ENCODE results near the gene CCSAP. TPM values are rescaled to one million over a fixed set of nuclear protein-coding genes. Genes with fewer than 3 reads are reported as not detected.
A peak's percentile ranks its signal among the peaks of the same experiment; 100 is the strongest.

Gene CCSAP
- total RNA-seq, 1 donor from 2014 or later: 6.4 TPM

- H3K36me3 Mint-ChIP-seq (ENCODE audit: low read depth): peaks cover 7% of the 10 kb centered on the region
- H3K4me1 Mint-ChIP-seq: peaks cover 38% of the 10 kb centered on the region
- peak overlapping the region; percentile 60 for H3K4me3 Mint-ChIP-seq
- DNase-seq (no peak), ATAC-seq (ENCODE audit: low read depth) (no peak)
- POLR2A ChIA-PET: interaction anchor here (1.2 kb wide), 1 partner anchor 140 kb away, joined by 5 read pairs; no protein-coding TSS in a partner anchor
- H3K27me3 Mint-ChIP-seq: peaks cover 2% of the 10 kb centered on the region
- H3K9me3 Mint-ChIP-seq: no peaks in the 10 kb centered on the region
- no peak overlapping the region for H3K27ac Mint-ChIP-seq
- intact Hi-C loops (cut with micrococcal nuclease): loop anchor here (2.0 kb wide), 1 partner anchor 15 kb away; no protein-coding TSS in a partner anchor
- CTCF ChIA-PET: no interaction called here
- TF ChIP-seq, protein P1, sequence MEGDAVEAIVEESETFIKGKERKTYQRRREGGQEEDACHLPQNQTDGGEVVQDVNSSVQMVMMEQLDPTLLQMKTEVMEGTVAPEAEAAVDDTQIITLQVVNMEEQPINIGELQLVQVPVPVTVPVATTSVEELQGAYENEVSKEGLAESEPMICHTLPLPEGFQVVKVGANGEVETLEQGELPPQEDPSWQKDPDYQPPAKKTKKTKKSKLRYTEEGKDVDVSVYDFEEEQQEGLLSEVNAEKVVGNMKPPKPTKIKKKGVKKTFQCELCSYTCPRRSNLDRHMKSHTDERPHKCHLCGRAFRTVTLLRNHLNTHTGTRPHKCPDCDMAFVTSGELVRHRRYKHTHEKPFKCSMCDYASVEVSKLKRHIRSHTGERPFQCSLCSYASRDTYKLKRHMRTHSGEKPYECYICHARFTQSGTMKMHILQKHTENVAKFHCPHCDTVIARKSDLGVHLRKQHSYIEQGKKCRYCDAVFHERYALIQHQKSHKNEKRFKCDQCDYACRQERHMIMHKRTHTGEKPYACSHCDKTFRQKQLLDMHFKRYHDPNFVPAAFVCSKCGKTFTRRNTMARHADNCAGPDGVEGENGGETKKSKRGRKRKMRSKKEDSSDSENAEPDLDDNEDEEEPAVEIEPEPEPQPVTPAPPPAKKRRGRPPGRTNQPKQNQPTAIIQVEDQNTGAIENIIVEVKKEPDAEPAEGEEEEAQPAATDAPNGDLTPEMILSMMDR (IDR thresholded peaks at IDR 0.05): no peak
These were observed 3.3 kb downstream of the CCSAP start for GRCh38 chr1:229339520-229339919.

- Mint-ChIP-seq H3K36me3 (ENCODE audit: low read depth) (peaks cover 7% of the 10 kb centered on the region), H3K9me3 (no peaks in the 10 kb centered on the region), H3K27me3 (no peaks in the 10 kb centered on the region), H3K27ac (no peak overlapping the region), H3K4me1 (peaks cover 38% of the 10 kb centered on the region), H3K4me3 (no peak overlapping the region)
- intact Hi-C loops (cut with micrococcal nuclease): loop anchor here (2.0 kb wide), 1 partner anchor 14 kb away; no protein-coding TSS in a partner anchor
- DNase-seq: no peak
- TF ChIP-seq, protein P1 (IDR thresholded peaks at IDR 0.05): no peak
- ATAC-seq (ENCODE audit: low read depth): no peak
- ChIA-PET CTCF (no interaction called here), POLR2A (interaction anchor here (0.7 to 1.2 kb wide), 2 partner anchors 141 to 988 kb away, joined by 4 to 5 read pairs; no protein-coding TSS in a partner anchor)
These were observed 3.8 kb downstream of the CCSAP start for GRCh38 chr1:229339086-229339485.

GRCh38 chr1:229336345-229336744 lies 6.5 kb downstream of the CCSAP start:
- CTCF ChIA-PET: no interaction called here
- H3K9me3 Mint-ChIP-seq: no peaks in the 10 kb centered on the region
- no peak overlapping the region for H3K27ac Mint-ChIP-seq
- DNase-seq (no peak), ATAC-seq (ENCODE audit: low read depth) (no peak)
- H3K27me3 Mint-ChIP-seq: no peaks in the 10 kb centered on the region
- H3K4me3 Mint-ChIP-seq: no peak overlapping the region
- H3K4me1 Mint-ChIP-seq: peaks cover 29% of the 10 kb centered on the region
- peaks cover 4% of the 10 kb centered on the region for H3K36me3 Mint-ChIP-seq (ENCODE audit: low read depth)
- intact Hi-C loops (cut with micrococcal nuclease): no loop called here
- POLR2A ChIA-PET: no interaction called here
- TF ChIP-seq, protein P1 (IDR thresholded peaks at IDR 0.05): no peak

GRCh38 chr1:229334716-229335115 lies 8.1 kb downstream of the CCSAP start:
- Mint-ChIP-seq H3K4me1 (peaks cover 15% of the 10 kb centered on the region), H3K27me3 (no peaks in the 10 kb centered on the region), H3K9me3 (no peaks in the 10 kb centered on the region), H3K4me3 (no peak overlapping the region), H3K27ac (no peak overlapping the region), H3K36me3 (ENCODE audit: low read depth) (peaks cover 6% of the 10 kb centered on the region)
- ATAC-seq (ENCODE audit: low read depth) (no peak), DNase-seq (no peak)
- ChIA-PET CTCF (interaction anchor here (1.2 kb wide), 1 partner anchor 76 kb away, joined by 4 read pairs; no protein-coding TSS in a partner anchor), POLR2A (interaction anchor here (0.8 to 1.3 kb wide), 2 partner anchors 8 to 21 kb away, joined by 3 read pairs; partner anchors contain the start of gene CCSAP)
- intact Hi-C loops (cut with micrococcal nuclease): no loop called here
- TF ChIP-seq, protein P1 (IDR thresholded peaks at IDR 0.05): no peak

GRCh38 chr1:229334269-229334668 lies 8.6 kb downstream of the CCSAP start:
- H3K9me3 Mint-ChIP-seq: no peaks in the 10 kb centered on the region
- H3K4me1 Mint-ChIP-seq: peaks cover 11% of the 10 kb centered on the region
- no peaks in the 10 kb centered on the region for H3K27me3 Mint-ChIP-seq
- DNase-seq (no peak), ATAC-seq (ENCODE audit: low read depth) (no peak)
- intact Hi-C loops (cut with micrococcal nuclease): no loop called here
- ChIA-PET CTCF (interaction anchor here (1.2 kb wide), 1 partner anchor 76 kb away, joined by 4 read pairs; no protein-coding TSS in a partner anchor), POLR2A (interaction anchor here (1.3 kb wide), 1 partner anchor 8 kb away, joined by 3 read pairs; the partner anchor contains the start of gene CCSAP)
- H3K4me3 Mint-ChIP-seq: no peak overlapping the region
- no peak overlapping the region for H3K27ac Mint-ChIP-seq
- TF ChIP-seq, protein P1 (IDR thresholded peaks at IDR 0.05): no peak
- H3K36me3 Mint-ChIP-seq (ENCODE audit: low read depth): peaks cover 8% of the 10 kb centered on the region
